Glutamatergic neuron (in vitro differentiated cells): Measurements from ENCODE around the gene CHRNA1. TPM values are rescaled to one million over a fixed set of nuclear protein-coding genes. Genes with fewer than 3 reads are reported as not detected.
A peak's percentile ranks its signal among the peaks of the same experiment; 100 is the strongest.

Source experiments
- DNase-seq: peaks from one replicate; pipeline ENCODE4 v3.0.0; 2022
- H3K27ac Mint-ChIP-seq: one replicate; pipeline ENCODE4 v1.8.0; 2020; ENCODE audit warnings: mild to moderate bottlenecking, mixed read lengths, inconsistent platforms; ENCODE audit not compliant: unreplicated experiment
- H3K27me3 Mint-ChIP-seq: one replicate; pipeline ENCODE4 v1.8.0; 2020; ENCODE audit warnings: mild to moderate bottlenecking, moderate library complexity, mixed read lengths, inconsistent platforms; ENCODE audit not compliant: unreplicated experiment
- H3K36me3 Mint-ChIP-seq: one replicate; pipeline ENCODE4 v1.8.0; 2020; ENCODE audit warnings: mild to moderate bottlenecking, mixed read lengths, inconsistent platforms; ENCODE audit not compliant: unreplicated experiment
- H3K4me1 Mint-ChIP-seq: one replicate; pipeline ENCODE4 v1.8.0; 2020; ENCODE audit warnings: mild to moderate bottlenecking, low read depth, mixed read lengths, inconsistent platforms; ENCODE audit not compliant: unreplicated experiment
- H3K4me3 Mint-ChIP-seq: one replicate; pipeline ENCODE4 v1.8.0; 2020; ENCODE audit warnings: mild to moderate bottlenecking, mixed read lengths, inconsistent platforms; ENCODE audit not compliant: unreplicated experiment
- H3K9me3 Mint-ChIP-seq: one replicate; pipeline ENCODE4 v1.8.0; 2020; ENCODE audit warnings: mild to moderate bottlenecking, moderate library complexity, mixed read lengths, inconsistent platforms; ENCODE audit not compliant: unreplicated experiment
- total RNA-seq: library from RNA; stranded (reverse); fragmentation: NEBNext Ultra II Directional; extraction: Animal tissue kit (Norgen Biotek cat#: 25700); gene quantifications from one replicate; pipeline ENCODE4 v1.2.1, GENCODE V29; 2021; ENCODE audit not compliant: unreplicated experiment
- TF ChIP-seq, protein P1 (sequence below): fragments of 200-600 bp; sonication (generic); IDR thresholded peaks from one replicate; pipeline ENCODE4 v1.5.0; 2021; ENCODE audit not compliant: partially characterized antibody, unreplicated experiment

Gene CHRNA1
- total RNA-seq, 1 donor from 2014 or later = 161 TPM

DNA sequence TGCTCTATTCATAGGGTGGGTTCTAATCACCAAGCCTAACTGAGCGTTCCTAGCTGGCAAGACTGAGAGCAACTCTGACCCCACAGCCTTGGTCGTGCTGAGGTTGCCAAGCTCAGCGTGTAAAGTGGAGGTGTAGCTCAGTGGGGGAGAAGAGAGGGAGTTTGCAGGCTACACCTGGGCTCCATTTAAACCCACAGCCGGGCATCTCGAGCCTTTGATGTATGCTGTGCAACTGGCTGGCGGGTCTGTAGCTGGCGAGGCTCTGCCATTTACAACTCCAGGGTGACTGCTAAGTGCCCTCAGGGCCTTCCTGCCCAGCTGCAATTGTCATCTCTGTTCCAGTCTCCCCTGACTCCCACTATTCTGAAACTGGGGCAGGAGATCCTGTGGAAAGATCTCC is 20.0 kb upstream of the CHRNA1 start:
- H3K9me3 Mint-ChIP-seq = peaks cover 11% of the 10 kb centered on the region
- TF ChIP-seq, protein P1, sequence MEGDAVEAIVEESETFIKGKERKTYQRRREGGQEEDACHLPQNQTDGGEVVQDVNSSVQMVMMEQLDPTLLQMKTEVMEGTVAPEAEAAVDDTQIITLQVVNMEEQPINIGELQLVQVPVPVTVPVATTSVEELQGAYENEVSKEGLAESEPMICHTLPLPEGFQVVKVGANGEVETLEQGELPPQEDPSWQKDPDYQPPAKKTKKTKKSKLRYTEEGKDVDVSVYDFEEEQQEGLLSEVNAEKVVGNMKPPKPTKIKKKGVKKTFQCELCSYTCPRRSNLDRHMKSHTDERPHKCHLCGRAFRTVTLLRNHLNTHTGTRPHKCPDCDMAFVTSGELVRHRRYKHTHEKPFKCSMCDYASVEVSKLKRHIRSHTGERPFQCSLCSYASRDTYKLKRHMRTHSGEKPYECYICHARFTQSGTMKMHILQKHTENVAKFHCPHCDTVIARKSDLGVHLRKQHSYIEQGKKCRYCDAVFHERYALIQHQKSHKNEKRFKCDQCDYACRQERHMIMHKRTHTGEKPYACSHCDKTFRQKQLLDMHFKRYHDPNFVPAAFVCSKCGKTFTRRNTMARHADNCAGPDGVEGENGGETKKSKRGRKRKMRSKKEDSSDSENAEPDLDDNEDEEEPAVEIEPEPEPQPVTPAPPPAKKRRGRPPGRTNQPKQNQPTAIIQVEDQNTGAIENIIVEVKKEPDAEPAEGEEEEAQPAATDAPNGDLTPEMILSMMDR = no peak
- no peak overlapping the region for H3K4me3 Mint-ChIP-seq
- no peaks in the 10 kb centered on the region for H3K36me3 Mint-ChIP-seq
- H3K4me1 Mint-ChIP-seq = peaks cover 33% of the 10 kb centered on the region
- peaks cover 6% of the 10 kb centered on the region for H3K27me3 Mint-ChIP-seq
- no peak for DNase-seq
- no peak overlapping the region for H3K27ac Mint-ChIP-seq

GRCh38 chr2:174781996-174782395 is 17.7 kb upstream of the CHRNA1 start:
- Mint-ChIP-seq H3K27me3 (peaks cover 9% of the 10 kb centered on the region), H3K36me3 (no peaks in the 10 kb centered on the region), H3K4me3 (no peak overlapping the region), H3K9me3 (peaks cover 14% of the 10 kb centered on the region), H3K4me1 (peaks cover 42% of the 10 kb centered on the region), H3K27ac (no peak overlapping the region)
- no peak for DNase-seq
- TF ChIP-seq, protein P1 = no peak

DNA sequence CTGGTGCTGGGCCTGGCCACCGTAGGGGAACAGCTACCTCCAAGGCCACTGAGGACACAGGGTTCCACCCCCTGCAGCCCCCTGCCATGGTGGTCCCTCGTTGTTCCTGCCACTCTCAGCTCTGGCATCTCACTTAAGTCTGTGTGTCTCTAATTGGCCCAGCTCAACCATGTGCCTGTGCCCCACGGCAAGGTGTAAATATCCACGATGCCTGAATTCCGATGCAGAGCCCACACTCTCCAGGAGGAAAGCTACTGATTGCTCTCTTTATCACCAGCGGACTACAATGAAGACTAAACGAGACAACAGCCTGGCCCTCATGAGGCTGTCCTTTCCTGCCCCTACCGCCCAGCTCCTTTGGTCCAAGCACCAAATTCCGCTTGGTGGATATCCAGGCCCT is 17.0 kb upstream of the CHRNA1 start:
- peaks cover 11% of the 10 kb centered on the region for H3K27me3 Mint-ChIP-seq
- no peak for DNase-seq
- no peak overlapping the region for H3K27ac Mint-ChIP-seq
- H3K36me3 Mint-ChIP-seq = no peaks in the 10 kb centered on the region
- H3K9me3 Mint-ChIP-seq = peaks cover 14% of the 10 kb centered on the region
- TF ChIP-seq, protein P1 = no peak
- H3K4me3 Mint-ChIP-seq = no peak overlapping the region
- H3K4me1 Mint-ChIP-seq = peaks cover 47% of the 10 kb centered on the region

DNA sequence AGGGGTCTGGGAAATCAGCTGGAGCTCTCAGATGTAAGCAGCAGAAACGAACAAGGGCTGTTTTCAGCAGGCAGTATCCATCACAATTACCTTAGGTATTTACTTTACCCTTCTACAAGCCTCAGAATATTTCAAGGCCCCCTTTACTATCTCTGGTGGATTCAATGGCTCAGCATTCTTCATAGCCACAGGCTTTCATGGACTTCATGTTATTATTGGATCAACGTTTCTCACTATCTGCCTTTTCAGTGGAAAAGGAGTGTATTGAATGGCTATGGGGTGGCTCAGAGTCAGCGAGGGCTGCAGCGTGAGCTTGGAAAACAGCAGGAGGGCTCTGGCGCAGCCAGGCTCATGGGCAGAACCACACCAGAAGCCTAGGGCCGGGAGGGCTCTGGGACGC is 16.6 kb upstream of the CHRNA1 start:
- Mint-ChIP-seq H3K4me1 (peaks cover 46% of the 10 kb centered on the region), H3K27ac (no peak overlapping the region), H3K4me3 (no peak overlapping the region), H3K9me3 (peaks cover 14% of the 10 kb centered on the region), H3K36me3 (no peaks in the 10 kb centered on the region), H3K27me3 (peaks cover 11% of the 10 kb centered on the region)
- DNase-seq = no peak
- TF ChIP-seq, protein P1 = no peak

DNA sequence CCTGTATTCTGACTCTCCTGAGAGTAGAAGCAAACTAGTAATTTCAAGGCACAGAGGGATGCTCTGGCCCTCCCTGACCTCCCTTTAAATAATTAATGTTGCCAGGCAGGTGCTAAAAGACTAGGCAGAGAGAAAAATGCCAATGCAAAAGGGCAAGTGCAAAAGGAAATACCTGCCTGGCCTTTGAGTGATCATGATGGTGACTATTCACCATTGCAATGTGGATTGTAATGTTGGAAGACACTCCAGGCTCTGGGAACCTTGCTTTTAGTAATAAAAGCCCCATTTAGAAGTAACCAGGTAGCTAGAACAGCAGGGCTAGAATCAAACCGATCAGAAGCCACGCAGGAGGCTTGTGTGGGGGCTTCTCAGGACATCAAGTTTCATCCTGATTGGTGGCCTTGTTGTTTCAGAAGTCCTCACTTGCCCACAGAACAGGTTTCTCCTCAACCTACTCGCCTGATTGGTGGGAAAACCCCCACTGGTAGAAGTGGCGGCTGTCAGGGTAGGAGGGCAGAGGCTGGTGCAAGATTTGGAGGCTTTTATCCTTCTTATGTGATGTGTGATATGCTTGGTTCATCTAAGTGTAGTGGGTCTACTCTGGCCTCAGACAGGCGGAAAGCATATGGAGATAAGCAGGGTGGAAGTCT is 16.0 kb upstream of the CHRNA1 start:
- Mint-ChIP-seq H3K36me3 (no peaks in the 10 kb centered on the region), H3K4me1 (peaks cover 42% of the 10 kb centered on the region), H3K27me3 (peaks cover 11% of the 10 kb centered on the region), H3K4me3 (peak overlapping the region; percentile 54), H3K9me3 (peaks cover 13% of the 10 kb centered on the region), H3K27ac (peak overlapping the region; percentile 73)
- TF ChIP-seq, protein P1 = no peak
- DNase-seq = no peak
